A673 (cell line): ENCODE data around the gene SCNM1. TPM values are rescaled to one million over a fixed set of nuclear protein-coding genes. Genes with fewer than 3 reads are reported as not detected.

Experiments used
- BruUV-seq: library from RNA; stranded (reverse); fragments of 400-500 nt; replicated peaks from 2 replicates; lab custom pipeline; 2021; lab: Mats Ljungman, UMichigan
- CTCF ChIA-PET: fragments of 300-600 bp; sonication (Branson Sonifier 250); formaldehyde crosslinking; loops from one replicate; lab custom pipeline; 2022; ENCODE audit warnings: antibody characterized with exemption; lab: Charles Lee
- POLR2A ChIA-PET: fragments of 300-600 bp; sonication (Branson Sonifier 250); formaldehyde crosslinking; loops from one replicate; lab custom pipeline; 2022; ENCODE audit warnings: antibody characterized with exemption; ENCODE audit not compliant: low non-redundant PET; lab: Charles Lee
- DNase-seq: peaks from one replicate; pipeline ENCODE4 v3.0.0-alpha.2; 2015; ENCODE audit warnings: low spot score
- H3K27ac ChIP-seq: fragments of 200-600 bp; sonication (generic); 2 replicates; pipeline ENCODE4 v1.5.1; 2016; ENCODE audit warnings: mixed run types, low read depth, mild to moderate bottlenecking, mixed read lengths, antibody characterized with exemption, low read length; ENCODE audit not compliant: poor library complexity, severe bottlenecking
- H3K27me3 ChIP-seq: fragments of 200-600 bp; sonication (generic); replicated peaks from 2 replicates; pipeline ENCODE4 v1.6.1; 2017; ENCODE audit warnings: mixed run types, low read depth, mild to moderate bottlenecking, mixed read lengths, antibody characterized with exemption, low read length; ENCODE audit not compliant: insufficient read depth, poor library complexity
- H3K36me3 ChIP-seq: fragments of 200-600 bp; sonication (generic); 2 replicates; pipeline ENCODE4 v1.6.1; 2016; ENCODE audit warnings: mixed run types, mild to moderate bottlenecking, mixed read lengths, antibody characterized with exemption, low read length; ENCODE audit not compliant: insufficient read depth, poor library complexity, severe bottlenecking
- H3K4me1 ChIP-seq: fragments of 200-600 bp; sonication (generic); 2 replicates; pipeline ENCODE4 v1.6.1; 2017; ENCODE audit warnings: mixed run types, mild to moderate bottlenecking, mixed read lengths, antibody characterized with exemption, low read length; ENCODE audit not compliant: insufficient read depth, poor library complexity, severe bottlenecking
- H3K4me3 ChIP-seq: fragments of 200-600 bp; sonication (generic); 2 replicates; pipeline ENCODE4 v1.5.1; 2016; ENCODE audit warnings: low read depth, mixed run types, mild to moderate bottlenecking, mixed read lengths, low read length; ENCODE audit not compliant: poor library complexity, severe bottlenecking
- H3K9me3 ChIP-seq: fragments of 200-600 bp; sonication (generic); 2 replicates; pipeline ENCODE4 v1.6.1; 2016; ENCODE audit warnings: mixed run types, low read depth, mild to moderate bottlenecking, mixed read lengths, antibody characterized with exemption, low read length; ENCODE audit not compliant: poor library complexity, severe bottlenecking
- CTCF ChIP-seq: fragments of 300-800, 200-600 bp; sonication (generic); conservative IDR thresholded peaks from 2 replicates; pipeline ENCODE4 v1.5.1; 2017; ENCODE audit warnings: low read depth, mild to moderate bottlenecking, antibody characterized with exemption, low read length, moderate library complexity, mixed read lengths
- EZH2 ChIP-seq: fragments of 200-600 bp; sonication (generic); IDR thresholded peaks from 2 replicates; pipeline ENCODE4 v1.6.1; 2017; ENCODE audit warnings: borderline replicate concordance, low read depth, mild to moderate bottlenecking, mixed read lengths, antibody characterized with exemption, low read length; ENCODE audit not compliant: poor library complexity, severe bottlenecking
- intact Hi-C: fragments of 100-400 bp; cut with micrococcal nuclease; formaldehyde crosslinking; loops from one replicate; pipeline ENCODE4 v1.10.0; 2022; ENCODE audit not compliant: unreplicated experiment
- total RNA-seq: library from RNA; stranded (reverse); gene quantifications from 2 replicates; pipeline ENCODE4 v1.2.3, GENCODE V29; 2021

The SCNM1 gene
- total RNA-seq, 1 experiment from 2014 or later = 59.6 TPM

- Histone ChIP-seq H3K27me3 (no peaks in the 10 kb centered on the region), H3K36me3 (peaks cover 3% of the 10 kb centered on the region), H3K9me3 (no peaks in the 10 kb centered on the region), H3K4me3 (no peak overlapping the region), H3K4me1 (peaks cover 4% of the 10 kb centered on the region), H3K27ac (no peak overlapping the region)
- ChIA-PET POLR2A (no interaction called here), CTCF (interaction anchor here (0.6 kb wide), 1 partner anchor 61 kb away, joined by 3 read pairs; no protein-coding TSS in a partner anchor)
- intact Hi-C loops = loop anchor here (10.0 kb wide), 1 partner anchor 135 kb away; no protein-coding TSS in a partner anchor
- TF ChIP-seq CTCF = no peak
- TF ChIP-seq EZH2 = no peak
- DNase-seq = no peak
- no TSS peak for BruUV-seq
These were observed 6.6 kb upstream of the SCNM1 start for GRCh38 chr1:151159373-151159772.

GRCh38 chr1:151164732-151165280 is 1.1 kb upstream of the SCNM1 start:
- CTCF ChIA-PET = interaction anchor here (1.6 kb wide), 1 partner anchor 65 kb away, joined by 9 read pairs; no protein-coding TSS in a partner anchor
- H3K36me3 ChIP-seq = peaks cover 23% of the 10 kb centered on the region
- peak overlapping the region; percentile 73 for H3K4me3 ChIP-seq
- H3K27me3 ChIP-seq = no peaks in the 10 kb centered on the region
- BruUV-seq = TSS peak; percentile 56
- no peak for DNase-seq
- POLR2A ChIA-PET = interaction anchor here (0.6 kb wide), 1 partner anchor 10 kb away, joined by 3 read pairs; no protein-coding TSS in a partner anchor
- no peaks in the 10 kb centered on the region for H3K9me3 ChIP-seq
- peaks cover 13% of the 10 kb centered on the region for H3K4me1 ChIP-seq
- TF ChIP-seq EZH2 = no peak
- intact Hi-C loops = no loop called here
- peak overlapping the region; percentile 81 for H3K27ac ChIP-seq

- TF ChIP-seq CTCF = no peak
- TF ChIP-seq EZH2 = no peak
- CTCF ChIA-PET = interaction anchor here (1.6 kb wide), 1 partner anchor 65 kb away, joined by 9 read pairs; no protein-coding TSS in a partner anchor
- Histone ChIP-seq H3K27ac (peak overlapping the region; percentile 81), H3K9me3 (no peaks in the 10 kb centered on the region), H3K27me3 (no peaks in the 10 kb centered on the region), H3K36me3 (peaks cover 23% of the 10 kb centered on the region), H3K4me1 (peaks cover 13% of the 10 kb centered on the region), H3K4me3 (peak overlapping the region; percentile 73)
- intact Hi-C loops = no loop called here
- DNase-seq = peak; percentile 88
- POLR2A ChIA-PET = interaction anchor here (0.6 kb wide), 1 partner anchor 11 kb away, joined by 3 read pairs; no protein-coding TSS in a partner anchor
- no TSS peak for BruUV-seq
These were observed 635 bp upstream of the SCNM1 start for GRCh38 chr1:151165281-151165737.

GRCh38 chr1:151166505-151166956 is 587 bp downstream of the SCNM1 start:
- no peaks in the 10 kb centered on the region for H3K27me3 ChIP-seq
- H3K9me3 ChIP-seq = no peaks in the 10 kb centered on the region
- peak overlapping the region; percentile 73 for H3K4me3 ChIP-seq
- TF ChIP-seq CTCF (no peak), EZH2 (no peak)
- CTCF ChIA-PET = interaction anchor here (0.5 to 0.9 kb wide), 2 partner anchors 67 to 115 kb away, joined by 3 read pairs; no protein-coding TSS in a partner anchor
- POLR2A ChIA-PET = no interaction called here
- H3K4me1 ChIP-seq = peaks cover 13% of the 10 kb centered on the region
- BruUV-seq = no TSS peak
- DNase-seq = peak; percentile 21
- intact Hi-C loops = no loop called here
- peak overlapping the region; percentile 81 for H3K27ac ChIP-seq
- H3K36me3 ChIP-seq = peaks cover 21% of the 10 kb centered on the region
